ENCODE data around the gene SMG1. TPM values are rescaled to one million over a fixed set of nuclear protein-coding genes. Genes with fewer than 3 reads are reported as not detected.
"Not testable (repeated sequence)": the region's sequence is repeated elsewhere in the genome, so short reads cannot be mapped to it uniquely, and the experiment has no call there.

SMG1 gene
- total RNA-seq, 3 donors from 2014 or later: 107 to 132 (median 110) TPM

DNA sequence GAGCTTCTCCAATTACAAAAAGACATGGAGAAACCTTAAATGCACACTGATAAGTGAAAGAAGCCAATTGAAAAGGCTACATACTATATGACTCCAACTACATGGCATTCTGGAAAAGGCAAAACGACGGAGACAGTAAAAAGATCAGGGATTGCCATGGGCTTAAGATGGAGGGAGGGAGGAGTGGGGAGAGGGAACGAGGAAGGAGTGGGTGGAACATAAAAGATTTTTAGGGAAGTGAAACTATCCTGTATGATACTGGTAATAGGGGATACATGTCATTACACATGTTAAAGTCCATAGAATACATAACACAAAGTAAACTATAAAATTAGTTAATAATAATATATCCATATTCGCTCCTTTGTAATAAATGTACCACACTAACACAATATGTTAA, 48.9 kb downstream of the SMG1 start:
- DNase-seq (ENCODE audit: low spot score in 2 of 2); intact Hi-C loops (cut with DNase I; ENCODE audit: low total_unique reads); H3K27ac ChIP-seq; H3K4me1 ChIP-seq; H3K27me3 ChIP-seq; H3K4me3 ChIP-seq; H3K9me3 ChIP-seq; H3K36me3 ChIP-seq: not testable (repeated sequence)

DNA sequence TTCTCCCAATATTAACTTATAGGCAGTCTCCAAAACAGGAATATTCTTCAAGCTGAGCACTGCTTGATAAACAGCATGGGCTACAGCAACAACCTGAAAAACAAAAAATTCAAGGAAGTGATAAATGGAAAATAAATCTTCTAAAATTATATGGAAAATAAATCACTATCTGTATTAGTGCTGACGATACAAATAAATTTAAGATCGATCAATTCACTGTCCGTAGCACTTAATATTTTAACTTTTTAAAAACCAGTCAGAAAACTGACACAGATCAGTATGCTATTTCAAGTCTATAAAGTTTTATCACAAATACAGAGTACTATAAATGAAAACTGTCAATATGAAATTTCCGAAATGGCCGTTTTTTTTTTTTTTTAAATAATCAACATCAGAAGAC, 49.9 kb downstream of the SMG1 start:
- H3K27me3 ChIP-seq; intact Hi-C loops (cut with DNase I; ENCODE audit: low total_unique reads); H3K27ac ChIP-seq; H3K4me3 ChIP-seq; H3K4me1 ChIP-seq; H3K9me3 ChIP-seq; DNase-seq (ENCODE audit: low spot score in 2 of 2); H3K36me3 ChIP-seq: not testable (repeated sequence)

DNA sequence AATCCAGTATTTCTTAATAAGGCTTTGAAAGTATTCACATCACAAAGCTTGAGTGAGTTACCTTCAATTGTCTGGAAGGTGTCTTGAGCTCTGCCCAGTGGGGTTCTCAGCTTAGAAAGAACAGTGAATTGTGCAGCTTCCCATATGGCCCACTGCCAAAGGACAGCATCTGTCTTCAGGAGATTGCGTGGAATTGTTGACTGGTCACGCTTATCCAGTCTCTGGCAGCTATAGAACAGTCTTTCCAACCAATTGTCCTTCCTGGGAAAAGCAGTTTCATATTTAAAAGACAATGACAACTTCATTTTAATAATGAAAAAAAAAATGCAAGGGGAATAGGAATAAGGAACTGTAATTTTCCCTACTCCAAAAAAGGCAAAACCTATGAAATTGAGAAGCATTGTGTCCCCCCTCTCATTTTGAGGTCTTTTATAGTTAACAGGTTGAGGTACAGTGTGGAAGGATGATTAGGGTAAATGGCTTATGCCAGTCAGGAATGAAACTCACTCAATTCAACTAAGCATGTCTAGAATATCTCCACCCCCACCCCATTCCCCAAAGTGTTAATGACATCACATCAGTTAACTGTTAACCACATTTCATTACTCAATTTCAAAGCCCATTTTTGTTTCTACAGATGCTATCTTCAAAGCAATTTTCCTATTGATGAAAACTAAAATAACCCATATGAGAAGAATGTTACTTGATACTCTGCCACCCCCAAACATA, 57.0 kb downstream of the SMG1 start:
- H3K27ac ChIP-seq; H3K4me1 ChIP-seq; DNase-seq (ENCODE audit: low spot score in 2 of 2); H3K4me3 ChIP-seq; intact Hi-C loops (cut with DNase I; ENCODE audit: low total_unique reads); H3K27me3 ChIP-seq; H3K36me3 ChIP-seq; H3K9me3 ChIP-seq: not testable (repeated sequence)

DNA sequence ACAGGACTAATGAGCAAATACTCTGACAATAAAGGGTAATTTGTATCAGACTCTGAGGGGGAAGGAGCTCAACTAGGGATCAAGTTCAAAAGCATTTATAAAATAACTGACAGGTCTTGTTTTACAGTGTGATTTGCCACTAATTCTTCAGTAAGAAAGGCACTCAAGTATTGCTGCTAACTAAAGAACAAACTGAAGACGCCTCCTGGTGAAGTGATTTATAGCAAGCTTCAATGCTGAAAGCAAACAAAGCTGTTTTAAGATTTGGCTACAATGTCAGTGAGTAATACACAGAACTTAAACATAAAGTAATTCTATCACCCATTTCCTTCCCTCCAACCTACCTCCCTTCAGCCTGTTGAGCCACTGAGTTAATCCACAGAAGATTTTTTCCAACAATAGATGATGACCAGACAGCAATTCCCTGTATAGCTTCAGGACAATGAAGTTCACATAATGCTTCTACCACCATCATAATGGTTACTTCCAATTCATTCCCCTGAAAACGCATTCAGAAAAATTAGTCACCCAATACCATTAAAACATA, 59.9 kb downstream of the SMG1 start:
- intact Hi-C loops (cut with DNase I; ENCODE audit: low total_unique reads); DNase-seq (ENCODE audit: low spot score in 2 of 2); H3K4me3 ChIP-seq; H3K27ac ChIP-seq; H3K36me3 ChIP-seq; H3K9me3 ChIP-seq; H3K4me1 ChIP-seq; H3K27me3 ChIP-seq: not testable (repeated sequence)

DNA sequence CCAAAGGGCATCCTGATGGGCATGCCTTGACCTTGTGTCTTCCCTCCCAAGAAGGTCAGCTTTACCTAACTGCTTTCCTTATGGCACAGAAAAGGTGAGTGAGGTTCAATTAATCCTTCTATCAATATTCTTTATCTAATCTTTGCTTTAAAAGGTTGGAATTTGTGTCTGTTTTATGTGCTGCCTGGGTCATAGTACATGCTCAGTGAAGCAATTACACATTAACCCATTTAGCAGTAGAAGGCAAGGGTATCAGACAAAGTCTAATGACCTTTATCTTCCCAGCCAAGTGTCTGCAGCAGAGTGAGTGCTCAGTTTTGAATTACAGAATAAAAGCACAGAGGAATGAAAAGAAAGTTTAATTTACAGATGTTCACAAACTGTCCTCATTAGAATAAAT, 63.3 kb downstream of the SMG1 start:
- H3K27me3 ChIP-seq; H3K9me3 ChIP-seq; H3K27ac ChIP-seq; DNase-seq (ENCODE audit: low spot score in 2 of 2); H3K4me3 ChIP-seq; H3K4me1 ChIP-seq; intact Hi-C loops (cut with DNase I; ENCODE audit: low total_unique reads); H3K36me3 ChIP-seq: not testable (repeated sequence)

DNA sequence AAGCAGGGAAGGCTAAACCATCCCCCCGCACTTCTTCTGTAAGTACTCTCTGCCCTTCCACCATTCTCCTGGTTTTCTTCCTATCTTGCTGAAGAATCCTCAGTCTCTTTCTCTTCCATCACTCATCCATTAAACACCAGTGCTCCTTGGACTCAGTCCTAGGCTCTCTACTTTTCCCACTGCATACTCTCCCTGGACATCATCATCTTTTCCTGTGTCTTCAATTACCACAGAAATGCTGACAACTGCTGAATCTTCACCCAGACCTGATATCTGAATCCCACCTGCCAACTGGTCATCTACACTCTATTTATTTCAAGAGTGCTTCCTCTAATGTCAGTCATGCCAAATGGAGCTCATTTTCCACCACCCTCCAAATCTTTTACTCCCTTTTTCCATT, 71.0 kb downstream of the SMG1 start:
- no peaks in the 10 kb centered on the region for H3K4me1 ChIP-seq
- H3K9me3 ChIP-seq: no peaks in the 10 kb centered on the region
- no peak overlapping the region for H3K4me3 ChIP-seq
- no peak for TF ChIP-seq POLR2AphosphoS5 (IDR thresholded peaks at IDR 0.05)
- TF ChIP-seq, protein P1, sequence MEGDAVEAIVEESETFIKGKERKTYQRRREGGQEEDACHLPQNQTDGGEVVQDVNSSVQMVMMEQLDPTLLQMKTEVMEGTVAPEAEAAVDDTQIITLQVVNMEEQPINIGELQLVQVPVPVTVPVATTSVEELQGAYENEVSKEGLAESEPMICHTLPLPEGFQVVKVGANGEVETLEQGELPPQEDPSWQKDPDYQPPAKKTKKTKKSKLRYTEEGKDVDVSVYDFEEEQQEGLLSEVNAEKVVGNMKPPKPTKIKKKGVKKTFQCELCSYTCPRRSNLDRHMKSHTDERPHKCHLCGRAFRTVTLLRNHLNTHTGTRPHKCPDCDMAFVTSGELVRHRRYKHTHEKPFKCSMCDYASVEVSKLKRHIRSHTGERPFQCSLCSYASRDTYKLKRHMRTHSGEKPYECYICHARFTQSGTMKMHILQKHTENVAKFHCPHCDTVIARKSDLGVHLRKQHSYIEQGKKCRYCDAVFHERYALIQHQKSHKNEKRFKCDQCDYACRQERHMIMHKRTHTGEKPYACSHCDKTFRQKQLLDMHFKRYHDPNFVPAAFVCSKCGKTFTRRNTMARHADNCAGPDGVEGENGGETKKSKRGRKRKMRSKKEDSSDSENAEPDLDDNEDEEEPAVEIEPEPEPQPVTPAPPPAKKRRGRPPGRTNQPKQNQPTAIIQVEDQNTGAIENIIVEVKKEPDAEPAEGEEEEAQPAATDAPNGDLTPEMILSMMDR (IDR thresholded peaks at IDR 0.05): no peak
- TF ChIP-seq POLR2A (IDR thresholded peaks at IDR 0.05): no peak
- no peak for DNase-seq (ENCODE audit: low spot score in 2 of 2)
- H3K36me3 ChIP-seq: no peaks in the 10 kb centered on the region
- intact Hi-C loops (cut with DNase I; ENCODE audit: low total_unique reads): no loop called here
- no peaks in the 10 kb centered on the region for H3K27me3 ChIP-seq
- H3K27ac ChIP-seq: no peak overlapping the region

DNA sequence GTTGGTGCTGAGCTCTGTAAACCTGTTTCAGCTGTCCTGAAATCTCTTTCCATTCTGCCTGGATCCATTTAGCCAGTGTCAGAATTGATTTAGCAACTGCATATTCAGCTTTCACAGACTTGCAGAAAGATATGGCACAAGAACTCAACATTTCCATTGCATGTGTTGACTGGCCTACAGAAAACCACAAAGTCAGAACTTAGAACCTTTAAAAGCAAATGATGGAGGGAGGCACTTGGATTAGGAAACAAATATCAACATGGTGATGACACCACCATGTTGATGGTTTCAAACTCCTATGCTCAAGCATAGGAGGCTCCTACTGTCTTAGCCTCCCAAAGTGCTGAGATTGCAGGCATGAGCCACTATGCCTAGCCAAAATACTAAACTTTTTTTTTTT, 72.5 kb downstream of the SMG1 start:
- no peaks in the 10 kb centered on the region for H3K9me3 ChIP-seq
- no peak overlapping the region for H3K4me3 ChIP-seq
- H3K36me3 ChIP-seq: peaks cover 4% of the 10 kb centered on the region
- intact Hi-C loops (cut with DNase I; ENCODE audit: low total_unique reads): no loop called here
- no peaks in the 10 kb centered on the region for H3K4me1 ChIP-seq
- TF ChIP-seq POLR2AphosphoS5 (IDR thresholded peaks at IDR 0.05) (no peak), POLR2A (IDR thresholded peaks at IDR 0.05) (no peak)
- TF ChIP-seq, protein P1 (IDR thresholded peaks at IDR 0.05): no peak
- DNase-seq (ENCODE audit: low spot score in 2 of 2): no peak
- no peak overlapping the region for H3K27ac ChIP-seq
- H3K27me3 ChIP-seq: no peaks in the 10 kb centered on the region

DNA sequence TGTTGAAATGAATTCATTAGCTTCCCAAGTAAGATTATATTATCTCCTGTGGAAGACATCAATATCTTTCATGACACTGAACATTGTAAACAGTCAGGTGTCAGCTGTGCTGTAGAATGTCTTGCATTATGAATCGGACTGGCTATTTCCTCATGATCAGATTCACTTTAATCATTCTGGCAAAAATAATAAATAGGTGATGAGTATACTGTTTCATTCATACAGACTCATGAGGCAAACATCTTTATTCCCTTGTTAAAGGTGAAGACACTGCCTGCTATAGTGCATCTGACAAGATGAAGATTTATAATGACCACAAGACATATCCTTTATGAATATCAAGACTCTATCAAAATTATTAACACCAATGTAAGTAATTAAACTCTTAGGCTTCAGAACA, 73.6 kb downstream of the SMG1 start:
- no peak for DNase-seq (ENCODE audit: low spot score in 2 of 2)
- intact Hi-C loops (cut with DNase I; ENCODE audit: low total_unique reads): no loop called here
- Histone ChIP-seq H3K27me3 (no peaks in the 10 kb centered on the region), H3K4me3 (no peak overlapping the region), H3K36me3 (peaks cover 8% of the 10 kb centered on the region), H3K9me3 (no peaks in the 10 kb centered on the region), H3K4me1 (no peaks in the 10 kb centered on the region), H3K27ac (no peak overlapping the region)
- TF ChIP-seq, protein P1 (IDR thresholded peaks at IDR 0.05): no peak
- no peak for TF ChIP-seq POLR2A (IDR thresholded peaks at IDR 0.05)
- no peak for TF ChIP-seq POLR2AphosphoS5 (IDR thresholded peaks at IDR 0.05)

All from breast epithelium (tissue), 4 donors.